IMR-90 (cell line): Measurements from ENCODE around the gene TRIM46. TPM values are rescaled to one million over a fixed set of nuclear protein-coding genes. Genes with fewer than 3 reads are reported as not detected.

Experiments
- MAZ ChIP-seq: IDR thresholded peaks from 2 replicates; pipeline ENCODE4 v1.6.1; 2012; ENCODE audit warnings: low read depth, mild to moderate bottlenecking, low read length, improper control_type of control experiment, moderate library complexity, borderline replicate concordance
- RFX5 ChIP-seq: IDR thresholded peaks from 2 replicates; pipeline ENCODE4 v1.8.0; 2012; ENCODE audit warnings: low read depth, mild to moderate bottlenecking, low read length, moderate library complexity
- polyA plus RNA-seq, 3 experiments: library from polyadenylated mRNA; depleted of rRNA; stranded (reverse); fragments of >200 nt; gene quantifications; 2 replicates each; pipeline ENCODE4 v1.2.3, GENCODE V29; 2012; ENCODE audit warnings: low replicate concordance in 1 of 3
- total RNA-seq: library from RNA; depleted of rRNA; stranded (reverse); fragments of >200 nt; gene quantifications from 2 replicates; pipeline ENCODE4 v1.2.3, GENCODE V29; 2012

The TRIM46 gene
- total and polyA plus RNA-seq, 2 of the 4 experiments (the other 2 are of a cell fraction), result 2.3 to 6.2 TPM

- TF ChIP-seq RFX5, result no peak
- TF ChIP-seq MAZ, result no peak
These were observed 19.0 kb downstream of the TRIM46 start (continued) for GRCh38 chr1:155192346-155193274.
